Dermis microvascular lymphatic vessel endothelial cell (primary cell): Measurements from ENCODE around the gene COPRS. TPM values are rescaled to one million over a fixed set of nuclear protein-coding genes. Genes with fewer than 3 reads are reported as not detected.
"Not testable (repeated sequence)": the region's sequence is repeated elsewhere in the genome, so short reads cannot be mapped to it uniquely, and the experiment has no call there.

Source experiments
- DNase-seq, 2 donors: peaks; one replicate each; pipeline versions ENCODE4 v3.0.0 to v3.0.0-alpha.2; 2010; ENCODE audit warnings: low read depth in 2 of 2
- total RNA-seq: library from RNA; depleted of rRNA; stranded (reverse); fragments of >200 nt; gene quantifications from 2 replicates; pipeline ENCODE4 v1.2.1, GENCODE V29; 2014

The COPRS gene
- total RNA-seq, 1 donor from 2014 or later, result 58.9 TPM

GRCh38 chr17:31845291-31845690 is 13.8 kb downstream of the COPRS start:
- DNase-seq, result no peak

DNA sequence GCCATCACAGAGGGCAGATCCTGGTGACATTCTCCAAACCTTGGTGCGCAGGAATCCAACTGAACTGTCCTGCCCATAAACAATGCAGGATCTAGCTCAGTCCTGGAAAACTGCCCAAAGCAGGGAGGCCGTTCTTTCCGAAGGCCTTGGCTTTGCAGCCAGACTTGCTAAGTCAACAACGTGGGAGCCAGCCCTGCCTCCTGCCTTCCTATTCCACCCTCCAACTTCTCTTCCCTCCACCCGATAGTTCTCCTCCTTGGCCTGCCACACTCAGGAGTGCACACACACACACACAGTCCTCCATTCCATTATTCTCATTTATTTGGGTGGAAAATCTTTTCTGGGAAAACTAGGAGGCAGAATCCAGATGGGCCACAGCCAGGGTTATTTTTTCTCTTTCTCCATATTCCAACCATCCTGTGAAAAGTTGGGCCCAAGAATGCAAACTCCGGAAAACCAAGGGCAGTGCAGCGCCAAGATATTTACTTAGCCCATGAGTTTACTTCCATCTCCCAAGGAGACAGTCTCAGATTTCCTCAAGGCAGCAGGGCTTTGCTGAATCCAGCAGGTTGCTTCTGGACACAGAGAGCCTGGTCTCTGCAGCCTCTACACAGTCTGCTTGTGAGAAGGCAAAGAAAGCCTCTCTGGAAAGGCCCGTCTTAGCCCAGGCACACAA is 15.8 kb downstream of the COPRS start:
- peak; percentile 58 to 88 for DNase-seq

GRCh38 chr17:31842195-31843069 is 16.6 kb downstream of the COPRS start:
- DNase-seq, result peak; percentile 76 to 79

DNA sequence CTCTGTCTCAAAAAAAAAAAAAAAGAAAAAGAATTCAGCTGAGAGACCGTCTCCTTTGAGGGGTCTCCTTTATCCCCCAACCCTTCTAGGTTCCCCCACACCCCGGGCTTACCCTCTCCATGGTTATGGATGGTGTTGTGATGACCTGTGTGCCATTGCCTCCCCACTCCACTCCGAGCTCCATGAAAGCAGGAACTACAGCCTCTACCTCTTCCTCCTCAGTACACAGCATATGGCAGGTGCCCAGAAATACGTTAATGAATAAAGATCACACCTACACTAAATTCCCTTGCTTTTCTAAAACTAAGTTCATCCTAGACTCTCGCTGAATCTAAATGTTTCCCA is 17.2 kb downstream of the COPRS start:
- no peak for DNase-seq

DNA sequence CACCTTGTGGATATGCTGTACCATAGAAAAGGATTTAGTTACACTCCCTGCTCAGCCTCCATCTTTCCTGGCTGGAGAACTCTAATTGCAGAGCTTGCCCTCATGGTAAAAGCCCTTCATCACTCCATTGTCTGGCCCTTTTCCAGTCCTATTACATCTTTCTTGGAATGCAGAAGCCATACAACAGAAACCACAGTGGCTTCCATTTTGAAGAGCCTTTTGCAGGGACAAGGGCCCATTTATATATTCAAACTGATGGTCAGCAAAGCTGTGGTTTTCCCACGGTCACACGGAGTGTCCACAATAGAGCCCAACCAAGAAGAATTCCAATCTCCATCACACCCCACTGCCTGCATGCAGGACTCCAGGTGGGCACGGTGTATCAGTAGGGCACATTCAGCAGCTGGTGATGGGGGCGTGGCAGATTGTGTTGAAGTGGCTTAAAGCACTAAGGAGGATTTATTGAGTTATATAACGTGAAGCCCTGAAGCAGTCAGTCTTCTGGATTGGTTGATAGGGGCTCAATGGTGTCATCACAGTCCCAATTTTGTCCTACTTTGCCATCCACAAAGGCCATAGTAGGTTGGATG is 20.3 kb downstream of the COPRS start:
- no peak for DNase-seq

DNA sequence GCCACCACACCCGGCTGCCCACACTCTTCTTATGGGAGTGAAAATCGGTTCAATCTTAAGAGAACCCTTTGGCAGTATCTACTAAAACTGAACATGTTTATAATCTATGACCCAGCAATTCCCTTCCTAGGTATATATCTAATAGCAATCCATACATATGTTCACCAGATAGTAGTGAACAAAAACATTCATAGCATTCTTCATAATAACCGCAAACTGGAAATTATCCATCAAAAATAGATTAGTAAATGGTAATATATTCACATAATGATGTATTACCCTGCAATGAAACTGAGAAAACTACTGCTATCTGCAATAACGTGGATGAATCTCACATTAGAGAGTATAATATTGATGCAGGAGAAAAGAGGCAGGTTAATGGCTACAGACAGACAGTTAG is 23.1 kb downstream of the COPRS start:
- no peak for DNase-seq

DNA sequence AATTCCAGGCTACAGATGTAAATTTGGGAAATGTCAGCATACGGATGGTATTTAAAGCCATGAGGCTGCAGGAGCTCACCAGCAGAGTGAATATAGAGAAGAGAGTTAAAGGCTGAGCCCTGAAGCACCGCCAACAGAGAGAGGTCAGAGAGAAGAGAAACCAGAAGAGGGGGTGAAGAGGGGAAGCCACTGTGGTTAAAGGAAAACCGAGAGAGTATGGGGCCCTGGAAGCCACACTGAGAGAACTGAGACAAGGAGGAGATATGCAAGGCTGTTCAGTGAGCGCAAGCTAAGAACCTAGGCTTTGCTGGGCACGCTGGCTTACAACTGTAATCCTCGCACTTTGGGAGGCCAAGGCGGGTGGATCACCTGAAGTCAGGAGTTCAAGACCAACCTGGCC is 24.6 kb downstream of the COPRS start:
- no peak for DNase-seq

DNA sequence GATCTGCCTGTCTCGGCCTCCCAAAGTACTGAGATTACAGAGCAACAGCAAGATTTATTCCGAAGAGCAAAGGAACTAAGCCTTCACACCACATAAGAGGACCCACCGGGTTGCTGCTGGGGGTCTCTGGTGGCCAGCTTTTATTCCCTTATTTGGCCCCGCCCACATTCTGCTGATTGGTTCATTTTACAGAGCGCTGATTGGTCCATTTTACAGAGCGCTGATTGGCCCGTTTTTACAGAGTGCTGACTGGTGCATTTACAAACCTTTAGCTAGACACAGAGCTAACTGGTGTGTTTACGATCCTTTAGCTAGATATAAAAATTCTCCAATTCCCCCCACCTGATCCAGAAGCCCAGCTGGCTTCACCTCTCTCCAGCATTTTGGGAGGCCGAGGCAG is 26.3 kb downstream of the COPRS start:
- DNase-seq, result no peak

DNA sequence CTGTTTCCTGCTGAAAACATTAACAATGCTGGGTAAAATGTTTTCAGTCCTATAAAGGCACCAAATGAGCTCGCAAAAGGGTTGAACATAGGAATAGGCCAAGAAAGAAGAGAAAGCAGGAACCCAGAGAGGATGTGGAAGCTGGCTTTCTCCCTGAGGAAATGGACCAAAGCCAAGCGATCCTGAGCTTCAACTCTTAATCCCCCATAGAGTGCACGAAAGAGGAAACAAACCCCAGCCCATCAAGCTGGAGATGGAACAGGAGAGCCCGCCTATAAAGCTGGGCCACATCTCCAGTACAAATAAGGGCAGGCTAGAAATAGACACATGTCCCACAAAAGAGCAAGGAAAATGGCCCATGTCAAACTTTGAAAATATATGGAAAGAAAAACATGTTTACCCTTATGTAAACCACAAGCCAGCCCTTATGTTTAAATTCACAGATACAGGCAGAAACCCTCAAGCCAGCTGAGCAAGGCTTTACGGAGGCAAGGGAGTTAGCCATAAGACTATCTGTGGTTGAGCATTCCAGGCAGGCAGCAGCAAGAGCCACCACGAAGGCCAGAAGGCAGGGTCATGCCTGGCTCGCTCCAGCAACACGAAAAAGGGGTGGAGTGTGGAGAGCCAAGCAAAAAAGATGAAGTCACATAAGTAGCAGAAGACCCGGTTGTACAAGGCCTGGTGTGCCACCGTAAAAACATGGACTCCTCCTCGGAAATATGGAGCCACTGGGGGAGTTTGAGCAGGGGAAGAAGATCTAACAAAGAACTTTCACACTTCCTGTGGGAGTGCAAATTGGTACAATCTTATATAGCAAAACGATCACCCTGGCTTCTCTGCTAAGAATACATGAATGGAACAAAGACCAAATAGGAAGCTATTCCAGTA is 27.8 kb downstream of the COPRS start:
- DNase-seq, result no peak

DNA sequence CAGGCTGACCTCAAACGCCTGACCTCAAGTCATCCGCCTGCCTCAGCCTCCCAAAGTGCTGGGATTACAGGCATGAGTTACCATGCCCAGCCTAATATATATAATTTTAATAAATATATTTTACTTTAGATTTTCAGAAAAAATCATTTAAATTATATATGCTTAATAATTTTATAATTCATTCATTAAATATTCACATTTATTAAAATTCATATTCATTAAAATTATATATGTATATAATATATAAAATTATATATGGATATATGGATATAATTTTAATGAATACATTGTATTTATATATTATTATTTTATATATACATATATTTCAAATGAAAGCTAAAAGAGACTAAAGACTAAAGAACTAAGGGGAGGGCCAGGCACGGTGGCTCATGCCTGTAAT is 29.4 kb downstream of the COPRS start:
- no peak for DNase-seq

- DNase-seq, result not testable (repeated sequence)
Measured at GRCh38 chr17:31828955-31829354, 30.1 kb downstream of the COPRS start.

GRCh38 chr17:31825961-31826691 is 32.9 kb downstream of the COPRS start:
- DNase-seq, result peak; percentile 61 to 69

DNA sequence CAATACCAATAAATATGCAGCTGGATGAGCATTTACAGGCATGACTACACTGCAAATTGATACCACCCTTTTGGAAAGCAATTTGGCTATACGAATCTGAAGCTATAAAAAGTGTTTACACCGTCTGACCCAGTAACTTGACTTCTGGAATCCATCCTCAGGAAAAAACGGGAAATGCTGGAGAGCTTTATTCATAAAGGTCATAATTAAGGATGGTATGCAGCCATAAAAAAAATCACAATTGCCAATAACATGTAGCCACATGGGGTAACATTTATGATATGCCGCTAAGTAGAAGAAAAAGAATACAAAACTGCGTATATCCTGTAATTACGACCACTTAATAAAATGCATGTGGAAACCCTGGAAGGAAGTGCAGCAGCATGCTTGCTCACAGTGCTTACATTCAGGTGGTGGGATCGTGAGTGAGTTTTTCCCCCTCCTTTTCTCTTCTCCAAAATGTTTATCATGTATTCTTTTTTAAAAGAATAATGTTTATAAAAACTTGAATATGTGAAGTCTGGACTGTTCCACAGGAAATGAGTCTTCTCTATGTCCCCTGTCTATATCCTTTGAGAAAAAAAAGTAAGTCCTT is 34.2 kb downstream of the COPRS start:
- peak in 1 of 2 donors; percentile 59 for DNase-seq

- DNase-seq, result no peak
Measured at GRCh38 chr17:31823014-31823413, 36.0 kb downstream of the COPRS start.

DNA sequence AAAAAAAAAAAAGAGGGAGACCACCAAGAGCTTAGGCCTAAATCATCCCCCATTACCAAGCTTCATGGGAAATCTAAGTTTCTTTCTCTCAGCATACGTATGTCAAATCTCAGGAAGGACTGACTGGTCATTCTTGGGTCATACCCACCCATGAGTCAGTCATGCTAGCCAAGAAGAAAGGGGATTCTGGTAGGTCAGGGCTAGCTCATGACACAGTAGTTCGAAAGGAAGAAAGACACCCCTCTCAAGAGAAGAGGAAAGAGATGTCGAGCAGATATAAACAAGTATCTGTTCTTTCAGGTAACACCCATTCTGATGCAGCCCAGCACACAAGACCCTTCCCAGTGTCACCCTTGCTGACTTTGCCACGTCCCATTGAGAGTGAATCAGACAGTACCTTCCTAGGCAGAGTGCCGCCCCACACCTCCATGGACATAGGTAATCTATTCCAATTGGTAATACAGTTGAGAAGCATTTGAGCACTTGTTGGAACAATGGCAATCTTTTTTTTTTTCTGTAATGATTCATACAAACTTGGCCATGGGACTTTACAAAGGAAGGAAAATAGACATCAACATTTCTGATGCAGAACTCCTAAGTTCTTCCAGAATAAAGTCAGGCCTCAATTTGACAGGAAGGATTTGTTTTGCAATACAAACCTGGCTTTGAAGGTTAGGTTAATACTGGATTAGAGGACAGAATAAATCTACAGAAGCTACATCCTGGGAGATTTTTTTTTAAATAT is 38.2 kb downstream of the COPRS start:
- DNase-seq, result peak; percentile 51 to 85

DNA sequence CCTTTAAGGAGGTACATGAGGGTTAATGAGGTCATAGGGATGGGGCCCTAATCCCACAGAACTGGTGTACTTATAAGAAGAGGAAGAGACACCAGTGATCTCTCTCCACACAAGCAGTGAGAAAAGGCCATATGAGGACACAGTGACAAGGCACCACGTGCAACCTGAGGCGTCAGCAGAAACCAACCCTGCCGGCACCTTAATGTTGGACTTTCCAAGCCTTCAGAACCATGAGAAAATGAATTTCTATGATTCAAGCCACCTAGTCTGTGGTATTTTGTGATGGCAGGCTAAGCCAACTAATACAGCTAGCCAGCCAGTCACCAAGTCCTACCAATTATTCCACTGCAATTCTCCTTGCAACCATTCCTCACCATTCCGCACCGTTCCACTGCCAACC is 39.5 kb downstream of the COPRS start:
- DNase-seq, result no peak

DNA sequence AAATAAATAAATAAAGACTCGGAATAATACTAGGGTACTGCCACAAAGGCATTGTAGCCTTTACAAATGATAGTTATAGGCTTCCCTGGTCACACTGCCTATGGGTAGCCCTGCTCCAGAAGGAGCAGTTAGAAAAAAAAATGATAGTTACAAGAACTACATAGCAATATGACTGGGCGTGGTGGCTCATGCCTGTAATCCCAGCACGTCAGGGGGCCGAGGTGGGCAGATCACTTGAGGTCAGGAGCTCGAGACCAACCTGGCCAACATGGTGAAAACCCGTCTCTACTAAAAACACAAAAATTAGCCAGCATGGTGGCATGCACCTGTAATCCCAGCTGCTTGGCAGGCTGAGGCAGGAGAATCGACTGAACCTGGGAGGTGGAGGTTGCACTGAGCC is 40.2 kb downstream of the COPRS start:
- DNase-seq, result not testable (repeated sequence)

- DNase-seq, result no peak
Measured at GRCh38 chr17:31815212-31815730, 43.8 kb downstream of the COPRS start.

DNA sequence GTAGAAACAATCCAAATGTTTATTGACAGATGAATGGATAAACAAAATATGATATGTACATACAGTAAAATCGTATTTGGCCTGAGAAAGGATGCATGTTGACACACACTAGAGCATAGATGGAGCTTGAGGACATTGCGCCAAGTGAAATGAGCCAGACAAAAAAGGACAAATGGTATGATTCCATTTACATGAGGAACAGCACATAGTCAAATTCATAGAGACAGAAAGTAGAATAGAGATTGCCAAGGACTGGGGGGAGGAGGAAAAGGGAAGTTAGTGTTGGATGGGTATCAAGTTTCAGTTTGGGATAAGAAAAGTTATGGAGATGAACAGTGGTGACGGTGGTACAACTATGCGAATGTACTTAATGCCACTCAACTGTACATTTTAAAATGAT is 47.9 kb downstream of the COPRS start:
- peak; percentile 59 to 65 for DNase-seq

DNA sequence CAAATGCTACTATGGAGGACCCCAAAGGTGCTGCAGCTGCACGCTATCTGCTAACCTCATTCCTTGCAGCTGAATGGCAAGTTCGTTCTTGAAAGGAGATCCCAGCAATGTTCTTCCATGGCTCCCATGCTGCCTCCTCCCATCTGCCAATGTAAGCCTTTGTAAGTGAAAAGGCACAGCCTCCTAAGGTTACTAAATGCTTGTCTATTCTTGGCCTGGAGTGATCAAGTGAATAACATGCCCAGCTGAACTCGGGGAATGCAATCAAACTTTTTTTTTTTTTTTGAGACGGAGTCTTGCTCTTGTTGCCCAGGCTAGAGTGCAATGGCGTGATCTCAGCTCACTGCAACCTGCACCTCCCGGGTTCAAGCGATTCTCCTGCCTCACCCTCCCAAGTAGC is 49.2 kb downstream of the COPRS start:
- DNase-seq, result not testable (repeated sequence)
